Measurements from ENCODE around the gene TAGLN2.

The TAGLN2 gene

DNA sequence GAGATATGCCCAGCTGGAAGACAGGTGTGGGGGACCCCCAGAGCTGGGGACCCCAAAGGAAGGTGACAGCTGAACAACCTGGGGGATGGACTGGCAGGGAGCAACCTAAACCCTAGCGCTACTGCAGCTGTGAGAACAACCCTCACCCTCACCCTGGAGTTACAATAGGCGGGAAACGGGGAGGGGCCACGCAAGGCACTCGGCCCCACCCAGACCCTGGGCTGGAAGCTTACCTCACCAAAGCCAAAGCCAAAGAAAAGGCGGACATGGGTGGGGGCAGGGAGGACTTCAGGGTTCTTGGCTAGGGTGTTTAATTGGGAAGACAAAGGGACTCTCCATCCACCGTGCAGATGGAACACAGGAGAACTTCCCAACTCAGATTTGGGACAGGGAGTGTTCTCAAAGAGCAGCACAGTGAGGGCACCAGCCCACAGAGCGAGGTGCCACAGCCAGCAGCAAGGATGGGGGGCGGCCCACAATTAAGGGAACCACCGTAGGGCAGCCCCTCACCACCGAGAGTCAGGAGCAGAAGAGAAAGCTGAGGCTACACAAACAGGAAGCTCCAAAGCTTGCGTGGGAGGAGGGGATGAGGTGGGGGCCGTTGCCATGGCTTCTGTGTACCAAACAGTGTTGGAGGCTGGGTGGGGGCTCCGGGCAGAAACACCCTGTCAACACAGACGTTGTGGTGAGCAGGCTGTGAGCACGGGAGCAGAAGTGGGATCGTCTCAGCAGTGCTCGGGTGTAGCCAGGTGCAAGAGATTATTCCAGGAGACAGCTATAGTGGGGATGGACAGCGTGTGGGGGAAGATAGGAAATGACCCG is 1.9 kb downstream of the TAGLN2 start:
- H3K4me3 ChIP-seq (ENCODE audit: low read depth, low read length): peak overlapping the region; percentile 10

DNA sequence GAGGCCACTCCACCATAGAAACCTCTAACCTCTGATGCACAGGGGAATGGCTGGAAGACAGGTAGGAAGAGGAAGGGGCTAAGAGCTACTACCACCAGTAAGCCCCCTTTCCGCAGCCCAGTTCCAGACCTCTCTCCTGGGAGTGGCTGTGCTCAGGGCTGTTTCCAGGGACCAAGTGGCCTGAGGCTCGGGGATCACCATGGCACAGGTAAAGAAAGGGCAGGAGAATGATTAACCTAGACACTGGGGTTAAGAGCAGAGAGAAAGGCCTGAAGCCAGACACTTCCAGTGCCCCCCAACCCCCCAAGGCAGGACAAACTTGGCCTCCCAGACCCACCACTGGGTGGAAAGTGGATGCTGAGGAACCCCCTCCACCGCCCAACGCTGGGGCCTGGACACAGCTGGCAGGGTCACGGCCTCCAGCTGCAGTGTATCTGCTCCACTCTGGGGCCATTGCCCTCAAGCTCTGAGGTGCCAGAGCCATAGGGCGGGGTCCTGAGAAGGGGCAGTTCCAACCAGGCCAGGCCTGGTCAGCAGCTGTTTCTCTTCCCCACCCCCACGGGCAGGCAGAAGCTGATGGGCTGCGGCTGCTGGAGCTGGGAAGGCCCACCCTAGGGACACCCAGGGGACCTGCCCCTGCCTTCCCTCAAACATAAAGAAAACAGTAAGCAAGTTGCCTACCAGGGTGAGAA is 2.6 kb downstream of the TAGLN2 start:
- no peak overlapping the region for H3K4me3 ChIP-seq (ENCODE audit: low read depth, low read length)

DNA sequence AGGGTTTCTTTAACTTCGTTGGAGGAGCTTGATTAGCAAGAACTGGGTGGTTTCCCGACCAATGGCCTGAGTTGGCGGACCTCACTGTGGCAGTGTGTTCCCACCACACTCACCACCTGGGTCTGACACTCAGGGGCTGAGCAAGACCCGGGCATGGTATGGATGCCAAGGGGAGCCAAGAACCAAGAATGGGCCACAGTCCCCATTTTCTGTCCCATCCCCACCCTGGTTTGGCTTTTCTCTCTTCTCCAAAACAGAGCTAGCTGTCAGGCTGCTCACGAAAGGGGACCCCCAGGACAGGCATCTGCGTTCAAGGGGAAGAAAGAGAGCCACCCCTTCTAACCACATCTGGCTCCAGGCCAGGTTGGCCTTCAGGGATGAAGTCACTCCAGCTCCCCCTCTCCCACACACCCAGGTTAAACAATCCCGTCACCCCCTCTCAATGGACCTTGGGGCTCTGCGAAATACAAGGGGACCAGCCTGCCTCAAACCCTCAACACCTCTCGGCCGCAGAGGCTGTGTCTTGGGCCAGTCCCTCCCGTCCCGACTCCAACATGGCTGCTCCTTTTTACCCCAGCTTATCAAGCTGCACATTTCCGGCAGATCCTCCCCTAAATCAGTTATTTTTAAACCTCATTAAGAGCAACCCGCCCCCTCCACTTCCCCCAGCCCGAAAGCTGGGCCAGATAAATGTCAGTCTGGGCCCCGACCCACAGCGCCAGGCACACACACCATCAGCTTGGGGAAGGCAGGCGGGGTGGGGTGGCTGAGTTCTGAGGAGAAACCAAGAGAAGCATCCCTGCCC is 3.4 kb downstream of the TAGLN2 start:
- H3K4me3 ChIP-seq (ENCODE audit: low read depth, low read length): no peak overlapping the region

DNA sequence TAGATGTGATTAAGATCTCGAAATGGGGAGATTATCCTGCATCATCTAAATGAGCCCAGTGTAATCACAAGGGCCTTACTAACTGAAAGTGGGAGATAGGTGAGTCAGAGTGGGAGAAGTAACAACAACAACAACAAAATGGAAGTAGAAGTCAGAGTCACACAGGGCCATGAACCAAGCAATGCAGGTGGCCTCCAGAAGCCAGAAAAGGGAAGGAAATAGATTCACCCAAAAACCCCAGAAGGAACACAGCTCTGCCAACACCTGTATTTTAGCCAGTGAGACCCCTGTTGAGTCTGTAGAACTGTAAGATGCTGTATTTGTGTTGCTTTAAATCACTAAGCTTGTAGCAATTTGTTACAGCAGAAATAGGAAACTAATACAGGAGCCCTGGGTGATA is 4.1 kb downstream of the TAGLN2 start:
- H3K4me3 ChIP-seq (ENCODE audit: low read depth, low read length): no peak overlapping the region

DNA sequence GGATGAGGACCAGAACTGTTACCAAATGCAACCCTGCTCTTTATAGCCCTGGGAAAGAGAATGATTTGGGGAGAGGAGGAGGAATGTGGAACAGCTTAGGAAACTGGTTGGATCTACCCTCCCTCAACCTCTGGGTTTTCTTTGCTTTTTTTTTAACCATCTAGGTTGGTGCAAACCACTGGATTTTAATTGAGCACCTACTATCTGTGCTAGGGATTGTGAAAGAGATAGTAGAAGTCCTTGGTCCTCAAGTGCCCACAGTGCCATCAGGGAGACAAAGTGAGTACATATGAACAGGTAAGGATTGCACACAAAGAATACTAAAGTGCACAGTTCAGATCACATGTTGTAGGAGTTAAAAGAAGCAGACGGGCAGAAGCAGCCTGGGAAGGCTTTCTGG is 4.7 kb downstream of the TAGLN2 start:
- no peak overlapping the region for H3K4me3 ChIP-seq (ENCODE audit: low read depth, low read length)

DNA sequence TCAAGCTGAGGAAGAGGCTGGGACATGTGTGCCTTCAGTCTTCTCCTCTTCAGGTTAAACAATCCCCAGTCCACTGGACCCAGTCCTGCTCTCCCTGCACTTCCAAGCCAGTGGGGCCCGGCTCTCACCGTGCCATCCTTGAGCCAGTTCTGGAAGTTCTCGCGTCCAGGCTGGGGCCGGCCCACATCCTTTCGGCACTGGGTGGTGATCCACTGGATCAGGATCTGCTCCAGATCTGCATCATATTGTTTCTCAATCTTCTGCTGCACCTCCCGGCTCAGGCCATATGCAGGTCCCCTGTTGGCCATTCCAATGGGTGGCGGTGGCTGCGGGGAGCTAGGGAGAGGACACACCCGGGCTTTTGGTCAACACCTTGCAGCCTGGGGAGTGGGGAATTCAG is 5.1 kb downstream of the TAGLN2 start:
- no peak overlapping the region for H3K4me3 ChIP-seq (ENCODE audit: low read depth, low read length)

DNA sequence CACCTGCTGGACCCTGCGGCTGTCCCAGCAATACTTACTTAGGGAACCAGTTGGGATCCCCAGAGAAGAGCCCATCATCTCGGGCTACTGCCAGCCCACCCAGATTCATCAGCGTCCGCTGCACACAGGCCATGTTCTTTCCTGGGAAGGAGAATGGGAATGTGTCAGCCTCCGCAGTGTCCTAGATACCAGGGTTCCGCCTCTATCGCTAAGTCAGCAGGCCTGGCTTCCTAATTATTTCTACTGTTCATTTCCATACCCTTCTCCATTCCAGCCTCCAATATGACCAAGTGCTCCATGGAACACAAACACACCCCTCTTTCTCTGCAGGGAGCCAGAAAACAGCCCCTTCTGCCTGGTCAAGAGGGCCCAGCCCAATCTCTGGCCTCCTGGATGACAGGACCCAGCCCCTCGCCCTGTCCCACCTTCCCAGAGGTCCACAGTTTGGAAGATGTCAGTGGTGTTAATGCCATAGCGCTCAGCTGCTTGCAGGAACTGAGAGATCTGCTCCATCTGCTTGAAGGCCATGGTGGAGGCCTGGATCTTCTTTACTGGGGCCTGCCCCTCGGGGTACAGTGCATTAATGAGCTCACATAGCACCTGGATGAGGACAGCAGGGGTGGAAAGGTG is 6.0 kb downstream of the TAGLN2 start:
- H3K4me3 ChIP-seq (ENCODE audit: low read depth, low read length): no peak overlapping the region

DNA sequence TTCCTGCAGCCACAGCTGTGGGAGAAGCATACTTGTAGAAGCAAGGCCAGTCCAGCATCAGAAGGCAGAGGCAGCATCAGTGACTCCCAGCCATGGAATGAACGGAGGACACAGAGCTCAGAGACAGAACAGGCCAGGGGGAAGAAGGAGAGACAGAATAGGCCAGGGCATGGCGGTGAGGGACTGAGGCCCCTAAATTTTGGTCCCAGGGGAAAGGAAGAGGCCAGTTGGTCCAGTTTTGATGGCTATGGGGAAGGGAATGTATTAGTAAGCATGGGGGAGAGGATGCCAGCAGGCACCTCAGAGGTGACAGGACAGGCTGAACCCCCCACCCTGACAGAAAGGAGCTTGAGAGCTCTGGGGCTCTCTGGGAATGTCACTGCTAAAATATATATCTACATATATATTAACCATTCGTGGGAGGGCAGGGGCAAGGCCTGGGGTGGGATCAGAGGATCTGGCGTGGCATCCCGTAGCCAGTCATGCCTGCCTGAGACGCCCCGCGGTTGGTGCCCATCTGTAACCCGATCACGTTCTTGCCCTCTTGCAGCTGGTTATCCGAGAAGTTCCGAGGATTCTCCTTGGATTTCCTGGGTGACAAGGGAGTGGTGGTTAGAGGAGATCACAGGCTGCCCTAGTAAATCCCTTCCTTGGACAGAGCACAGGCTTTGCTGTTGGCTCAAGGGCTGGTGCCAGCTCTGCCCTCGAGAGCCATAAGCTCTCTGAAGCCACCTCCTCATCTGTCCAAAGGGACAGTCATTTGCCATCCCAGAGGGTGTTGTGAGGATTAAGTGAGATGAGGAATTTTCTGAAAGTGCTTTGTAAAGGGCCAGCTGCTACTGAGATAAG is 6.7 kb downstream of the TAGLN2 start:
- H3K4me3 ChIP-seq (ENCODE audit: low read depth, low read length): no peak overlapping the region

DNA sequence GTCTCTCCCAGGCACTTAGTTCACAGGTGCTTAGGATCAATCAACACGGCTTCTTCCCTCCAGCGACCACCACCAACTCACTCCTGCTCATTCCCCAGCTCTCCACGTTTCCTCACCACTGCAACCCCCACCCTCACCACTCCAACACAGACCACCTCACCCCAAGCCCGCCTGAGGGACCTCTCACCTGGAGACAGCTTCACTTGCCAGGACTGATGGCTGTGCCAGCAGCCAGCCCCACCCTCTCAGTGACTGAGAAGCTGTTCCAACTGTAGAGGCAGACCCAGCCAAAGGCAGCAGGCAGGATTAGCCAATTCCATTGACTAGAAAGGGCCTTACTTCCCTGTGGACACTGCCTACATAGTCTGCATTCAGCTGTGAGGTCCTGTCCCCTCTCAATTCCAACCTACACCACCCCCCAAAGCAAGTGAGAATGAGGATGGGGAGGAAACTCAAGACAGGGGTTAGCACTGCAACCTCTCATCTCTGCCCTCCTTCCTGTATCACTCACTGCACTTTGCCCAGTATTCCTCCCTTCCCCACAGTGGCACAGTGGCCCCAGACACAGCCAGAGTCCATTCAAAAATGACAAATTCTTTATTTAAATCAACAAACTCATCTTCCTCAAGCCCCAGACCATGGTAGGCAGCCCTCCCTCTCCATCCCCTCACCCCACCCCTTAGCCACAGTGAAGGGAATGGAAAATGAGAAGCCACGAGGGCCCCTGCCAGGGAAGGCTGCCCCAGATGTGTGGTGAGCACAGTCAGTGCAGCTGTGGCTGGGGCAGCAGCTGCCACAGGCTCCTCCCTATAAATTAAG is 7.6 kb downstream of the TAGLN2 start:
- H3K4me3 ChIP-seq (ENCODE audit: low read depth, low read length): no peak overlapping the region

DNA sequence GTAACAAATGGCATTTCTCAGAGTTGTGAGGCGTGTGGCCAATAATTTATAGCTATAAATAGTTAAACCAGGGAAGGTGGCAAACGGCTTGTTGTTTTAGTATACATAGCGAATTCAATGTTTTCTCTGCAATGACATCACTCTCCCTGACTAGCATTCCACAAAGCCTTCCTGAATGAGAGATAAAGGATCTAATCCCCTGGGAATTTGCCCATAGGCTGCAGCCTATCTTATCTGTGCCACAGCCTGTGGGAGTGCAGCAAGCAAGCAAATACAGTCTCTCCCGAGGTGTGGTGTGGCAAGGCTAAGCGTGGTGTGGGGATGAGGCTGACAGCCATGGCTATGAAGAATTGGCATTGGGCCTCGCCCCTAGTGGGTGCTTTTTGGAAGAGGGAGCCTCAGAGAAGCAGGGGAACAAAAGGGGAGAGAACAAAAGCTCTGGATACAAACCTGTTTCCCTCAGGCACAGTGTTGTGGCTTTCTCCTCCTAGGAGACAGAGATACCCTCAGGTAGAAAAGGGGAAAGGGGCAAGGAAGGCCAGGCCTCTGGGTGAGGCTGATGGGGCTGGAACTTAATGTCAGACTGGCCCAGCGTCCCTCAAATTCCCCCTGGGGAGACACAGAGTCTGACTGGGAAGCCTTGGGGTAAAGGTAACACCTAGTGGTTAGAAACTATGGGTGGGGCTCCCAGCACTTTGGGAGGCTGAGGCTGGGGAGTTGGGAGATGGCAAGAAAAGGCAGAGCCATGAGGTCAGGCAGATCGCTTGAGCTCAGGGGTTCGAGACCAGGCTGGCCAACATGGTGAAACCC is 8.9 kb downstream of the TAGLN2 start:
- no peak overlapping the region for H3K4me3 ChIP-seq (ENCODE audit: low read depth, low read length)

DNA sequence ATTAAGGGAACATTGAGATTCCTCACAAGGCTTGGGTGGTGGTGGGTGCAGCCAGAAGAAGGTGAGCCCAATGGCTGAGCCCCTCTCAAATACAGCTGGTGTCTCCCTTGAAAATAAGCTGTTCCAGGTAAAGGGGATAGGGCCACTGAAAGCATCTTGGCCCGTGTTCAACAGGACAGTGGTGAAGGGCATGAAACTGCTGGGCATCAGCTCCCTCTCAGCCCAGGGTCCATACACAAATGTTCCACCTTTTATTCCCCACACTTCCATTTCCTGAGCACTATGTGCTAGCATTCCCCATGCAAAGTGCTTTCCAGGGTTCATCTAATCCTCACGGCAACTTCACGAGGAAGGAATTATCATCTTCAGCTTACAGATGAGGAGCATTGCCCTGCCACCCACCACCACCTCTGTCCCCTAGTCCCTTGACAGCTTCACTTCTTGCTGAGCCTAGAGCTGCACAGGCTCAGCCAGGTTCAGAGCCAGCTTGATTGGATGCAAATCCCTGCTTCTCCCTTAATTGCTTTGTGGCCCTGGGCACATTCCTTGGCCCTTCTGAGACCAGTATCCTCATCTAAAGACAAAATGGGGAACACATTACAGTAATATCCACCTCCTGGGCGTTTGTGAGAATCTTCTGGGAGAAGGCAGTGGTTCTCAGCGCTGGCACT is 9.6 kb downstream of the TAGLN2 start:
- no peak overlapping the region for H3K4me3 ChIP-seq (ENCODE audit: low read depth, low read length)

DNA sequence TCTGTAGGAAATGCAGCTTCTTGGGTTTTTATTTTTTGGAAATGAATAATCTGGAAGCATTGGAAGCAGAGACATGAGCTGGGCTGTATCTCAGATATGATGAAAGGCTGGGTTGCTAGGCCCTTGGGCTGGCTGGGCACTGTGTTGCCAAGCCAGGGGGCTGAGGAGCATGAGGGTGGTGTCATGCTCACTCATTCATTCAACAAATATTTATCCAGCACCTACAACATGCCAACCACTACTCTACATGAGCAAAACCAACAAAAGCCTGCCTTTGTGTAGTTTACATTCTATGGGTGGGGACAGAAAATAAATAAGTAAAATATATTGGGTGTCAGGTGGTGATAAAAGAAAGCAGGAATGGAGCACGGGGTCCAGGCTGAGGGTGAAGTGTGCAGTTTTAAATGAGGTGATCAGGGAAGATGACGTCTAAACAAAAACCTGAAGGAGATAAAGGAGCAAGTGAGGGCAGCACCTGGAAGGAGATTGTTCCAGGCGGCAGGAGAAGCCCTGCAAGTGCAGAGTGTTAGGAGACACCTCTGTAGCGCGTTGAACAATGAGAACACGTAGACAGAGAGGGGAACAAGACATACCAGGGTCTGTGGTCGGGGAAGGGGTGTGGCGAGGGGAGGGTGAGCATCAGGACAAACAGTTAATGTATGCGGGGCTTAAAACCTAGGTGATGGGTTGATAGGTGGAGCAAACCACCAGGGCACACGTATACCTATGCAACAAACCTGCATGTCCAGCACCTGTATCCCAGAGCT is 10.9 kb downstream of the TAGLN2 start:
- H3K4me3 ChIP-seq (ENCODE audit: low read depth, low read length): no peak overlapping the region

DNA sequence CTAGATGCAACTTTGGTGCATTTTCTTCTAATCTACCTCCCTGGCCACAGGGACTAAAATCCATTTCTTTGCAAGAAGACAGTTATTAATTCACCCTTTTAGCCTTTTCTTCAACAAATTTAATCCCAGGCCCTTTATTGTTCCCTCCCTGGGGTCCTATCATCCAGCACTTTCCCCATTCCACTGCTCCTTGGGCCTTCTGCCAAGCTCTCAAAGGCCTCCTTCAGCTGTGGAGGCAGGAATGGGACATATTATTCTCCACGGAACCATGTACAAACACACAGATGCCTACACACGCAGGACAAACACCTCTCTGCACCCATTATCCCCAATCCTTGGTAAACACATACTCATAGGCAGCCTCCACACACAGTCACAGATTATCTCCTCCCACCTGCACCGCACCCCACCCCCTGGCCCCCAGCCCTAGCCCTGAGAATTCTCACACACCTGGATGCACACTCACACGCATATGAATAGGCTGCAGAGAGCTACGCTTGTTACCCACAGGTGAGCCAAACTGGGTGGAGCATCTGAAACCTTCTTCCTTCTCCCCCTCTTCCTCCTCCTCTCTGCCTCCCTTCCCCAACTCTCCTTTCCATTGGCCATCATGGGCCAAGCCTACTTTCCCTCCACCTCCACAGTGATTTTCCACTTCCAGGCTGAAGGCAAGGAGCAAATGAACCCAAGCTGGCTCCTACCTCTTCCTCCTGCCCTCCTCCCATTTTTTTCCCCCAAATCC is 11.7 kb downstream of the TAGLN2 start:
- H3K4me3 ChIP-seq (ENCODE audit: low read depth, low read length): no peak overlapping the region

DNA sequence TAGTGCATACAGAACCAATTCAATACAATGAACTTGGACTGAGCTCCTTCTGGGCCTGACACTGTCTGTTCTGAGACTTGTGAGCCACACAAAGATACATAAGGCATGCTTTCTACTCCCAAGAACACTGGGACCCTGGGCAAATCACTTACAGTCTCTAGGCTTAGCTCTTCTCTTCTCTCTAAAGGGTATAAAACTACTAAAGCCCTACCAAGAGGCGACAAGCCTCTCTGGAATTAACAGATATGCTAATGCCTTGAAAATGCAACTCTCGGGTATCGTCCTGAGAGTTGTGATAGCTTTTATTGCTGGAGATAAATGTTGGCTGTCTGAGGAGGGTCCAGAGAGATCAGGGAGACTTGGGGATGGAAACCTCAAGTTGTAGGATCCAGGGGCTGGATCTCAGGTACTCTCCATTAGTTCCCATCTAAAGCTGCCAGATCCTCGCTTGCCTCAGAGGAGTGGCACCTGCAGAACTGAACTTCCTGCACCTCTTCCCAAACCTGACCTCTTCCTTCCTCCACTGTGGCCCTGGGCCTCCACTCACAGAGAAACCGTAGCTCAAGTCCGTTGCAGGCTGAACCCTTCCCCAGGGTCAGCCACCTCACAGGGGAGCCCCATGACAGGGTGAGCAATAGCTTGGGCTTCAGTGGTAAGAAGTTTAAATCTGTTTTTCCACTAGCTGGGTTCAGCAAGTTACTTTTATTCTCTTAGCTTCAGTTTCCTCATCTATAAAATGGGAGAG is 13.8 kb downstream of the TAGLN2 start:
- H3K4me3 ChIP-seq (ENCODE audit: low read depth, low read length): no peak overlapping the region

DNA sequence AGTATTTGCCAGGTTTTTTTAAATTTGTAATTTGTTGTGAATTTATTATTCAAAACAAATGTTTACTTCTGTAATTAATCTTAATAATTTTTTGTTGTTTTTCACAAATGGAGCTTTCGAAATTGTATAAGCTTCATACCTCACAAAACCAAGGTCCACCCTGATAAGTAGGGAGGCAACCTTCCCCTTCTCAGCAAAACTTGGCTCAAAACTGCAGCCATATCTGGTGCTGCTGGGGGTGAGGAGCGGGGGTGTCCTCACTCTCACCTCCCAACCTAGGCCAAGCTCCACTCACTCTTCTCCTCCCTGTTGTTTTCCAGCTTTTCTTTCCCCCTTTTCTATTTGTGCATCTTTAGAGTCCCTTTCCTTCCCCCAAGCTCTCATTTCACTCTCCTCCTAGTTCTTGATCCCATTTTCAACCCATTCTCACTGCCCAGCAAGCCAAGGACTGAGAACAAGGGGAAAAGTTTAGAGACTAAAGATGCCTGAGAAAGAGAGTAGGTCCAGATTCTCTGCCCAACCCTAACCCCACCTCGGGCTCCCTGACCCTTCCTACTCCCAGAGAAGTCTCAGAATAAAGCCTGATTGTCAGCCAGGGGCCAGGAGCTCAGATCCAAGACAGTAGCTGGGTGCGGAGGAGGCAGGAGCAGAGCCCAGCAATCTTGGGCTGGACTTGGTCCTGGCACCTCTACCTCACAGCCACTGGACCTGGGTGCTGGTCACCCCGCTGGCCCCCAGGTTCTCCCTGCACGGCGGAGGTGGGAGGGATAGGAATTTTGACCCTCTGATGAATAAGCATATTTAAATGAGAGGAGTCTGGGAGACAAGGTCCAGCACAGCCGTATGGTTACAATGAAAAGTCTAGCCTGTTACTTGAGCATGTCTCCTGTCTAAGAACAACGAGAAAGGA is 17.0 kb downstream of the TAGLN2 start:
- H3K4me3 ChIP-seq (ENCODE audit: low read depth, low read length): no peak overlapping the region
